NCI-H446 (cell line): Measurements from ENCODE around the gene AVL9.

Source experiments
- DNase-seq, 2 experiments: peaks; one replicate each; lab custom pipeline; 2025; lab: John Stamatoyannopoulos, UW

Gene AVL9

GRCh38 chr7:32533276-32534029 is 38.2 kb downstream of the AVL9 start:
- DNase-seq = peak in 1 of 2 experiments; percentile 71

GRCh38 chr7:32535162-32535702 is 39.9 kb downstream of the AVL9 start:
- DNase-seq = no peak

GRCh38 chr7:32536016-32536415 is 40.7 kb downstream of the AVL9 start:
- no peak for DNase-seq

GRCh38 chr7:32536585-32536984 is 41.3 kb downstream of the AVL9 start:
- DNase-seq = peak in 1 of 2 experiments; percentile 38

- DNase-seq = no peak
Observed at GRCh38 chr7:32537760-32538159, 42.5 kb downstream of the AVL9 start.

GRCh38 chr7:32539366-32539765 is 44.1 kb downstream of the AVL9 start:
- no peak for DNase-seq

GRCh38 chr7:32539919-32540531 is 44.7 kb downstream of the AVL9 start:
- DNase-seq = no peak

GRCh38 chr7:32542595-32542994 is 47.3 kb downstream of the AVL9 start:
- DNase-seq = no peak

GRCh38 chr7:32559480-32559879 is 64.2 kb downstream of the AVL9 start:
- DNase-seq = no peak

GRCh38 chr7:32560075-32560474 is 64.8 kb downstream of the AVL9 start:
- no peak for DNase-seq

GRCh38 chr7:32561613-32562012 is 66.3 kb downstream of the AVL9 start:
- DNase-seq = no peak

- DNase-seq = no peak
Observed at GRCh38 chr7:32564542-32564941, 69.3 kb downstream of the AVL9 start.

- no peak for DNase-seq
Observed at GRCh38 chr7:32569388-32570289, 74.3 kb downstream of the AVL9 start.

- DNase-seq = no peak
Observed at GRCh38 chr7:32573110-32573687, 77.9 kb downstream of the AVL9 start.

GRCh38 chr7:32574626-32575025 is 79.3 kb downstream of the AVL9 start:
- no peak for DNase-seq

- no peak for DNase-seq
Observed at GRCh38 chr7:32577421-32577820, 82.1 kb downstream of the AVL9 start.

GRCh38 chr7:32579776-32580175 is 84.5 kb downstream of the AVL9 start:
- DNase-seq = no peak

GRCh38 chr7:32580646-32581045 is 85.4 kb downstream of the AVL9 start:
- DNase-seq = no peak

GRCh38 chr7:32582036-32582435 is 86.7 kb downstream of the AVL9 start:
- no peak for DNase-seq

- DNase-seq = peak in 1 of 2 experiments; percentile 39
Observed at GRCh38 chr7:32583791-32584190, 88.5 kb downstream of the AVL9 start.

GRCh38 chr7:32586291-32587221 is 91.3 kb downstream of the AVL9 start:
- DNase-seq = peak; percentile 57 to 62
